Activated T-cell treated with anti-CD3 and anti-CD28 coated beads, Interleukin-2, amount 50 U/mL, for 4 hours (primary cell): ENCODE results near the gene PTPRM. TPM values are rescaled to one million over a fixed set of nuclear protein-coding genes. Genes with fewer than 3 reads are reported as not detected.

Experiments used
- ATAC-seq, 2 donors: fragments of 200-7000 bp; cut with Tn5 transposase; one replicate each; pipeline ENCODE4 v1.10.0; 2021
- DNase-seq: peaks from one replicate; pipeline ENCODE4 v3.0.0-alpha.2; 2020
- H3K27me3 Mint-ChIP-seq: one replicate; pipeline ENCODE4 v1.8.0; 2021; ENCODE audit warnings: low read depth, mixed read lengths
- H3K36me3 Mint-ChIP-seq: one replicate; pipeline ENCODE4 v1.8.0; 2022; ENCODE audit warnings: mixed read lengths; ENCODE audit not compliant: insufficient read depth
- H3K4me1 Mint-ChIP-seq: one replicate; pipeline ENCODE4 v1.8.0; 2021; ENCODE audit warnings: low read depth, mixed read lengths
- H3K4me3 Mint-ChIP-seq: one replicate; pipeline ENCODE4 v1.8.0; 2021; ENCODE audit warnings: mild to moderate bottlenecking, moderate library complexity, mixed read lengths
- H3K9me3 Mint-ChIP-seq: one replicate; pipeline ENCODE4 v1.8.0; 2021; ENCODE audit warnings: mixed read lengths
- total RNA-seq, 3 donors: library from RNA; stranded (reverse); gene quantifications; one replicate each; pipeline ENCODE4 v1.2.1, GENCODE V29; 2021

PTPRM gene
- total RNA-seq, 3 donors from 2014 or later = 1.5 to 3.5 (median 2.3) TPM

- Mint-ChIP-seq H3K9me3 (peaks cover 11% of the 10 kb centered on the region), H3K36me3 (no peaks in the 10 kb centered on the region), H3K27me3 (no peaks in the 10 kb centered on the region), H3K4me3 (no peak overlapping the region), H3K4me1 (no peaks in the 10 kb centered on the region)
- ATAC-seq = no peak
- no peak for DNase-seq
Observed at GRCh38 chr18:7711495-7711894, 144.4 kb downstream of the PTPRM start.

- no peak overlapping the region for H3K4me3 Mint-ChIP-seq
- peaks cover 4% of the 10 kb centered on the region for H3K9me3 Mint-ChIP-seq
- no peak for DNase-seq
- no peaks in the 10 kb centered on the region for H3K4me1 Mint-ChIP-seq
- H3K27me3 Mint-ChIP-seq = no peaks in the 10 kb centered on the region
- ATAC-seq = no peak
- H3K36me3 Mint-ChIP-seq = no peaks in the 10 kb centered on the region
Observed at GRCh38 chr18:7720395-7720794, 153.3 kb downstream of the PTPRM start.

GRCh38 chr18:7721532-7721931 lies 154.4 kb downstream of the PTPRM start:
- Mint-ChIP-seq H3K4me1 (no peaks in the 10 kb centered on the region), H3K36me3 (no peaks in the 10 kb centered on the region), H3K9me3 (peaks cover 4% of the 10 kb centered on the region), H3K27me3 (no peaks in the 10 kb centered on the region), H3K4me3 (no peak overlapping the region)
- ATAC-seq (no peak), DNase-seq (no peak)

- H3K9me3 Mint-ChIP-seq = peaks cover 4% of the 10 kb centered on the region
- no peaks in the 10 kb centered on the region for H3K36me3 Mint-ChIP-seq
- ATAC-seq = no peak
- DNase-seq = no peak
- H3K4me3 Mint-ChIP-seq = no peak overlapping the region
- no peaks in the 10 kb centered on the region for H3K4me1 Mint-ChIP-seq
- no peaks in the 10 kb centered on the region for H3K27me3 Mint-ChIP-seq
Observed at GRCh38 chr18:7722955-7723354, 155.8 kb downstream of the PTPRM start.

GRCh38 chr18:7723558-7723957 lies 156.4 kb downstream of the PTPRM start:
- ATAC-seq = no peak
- no peaks in the 10 kb centered on the region for H3K4me1 Mint-ChIP-seq
- no peak overlapping the region for H3K4me3 Mint-ChIP-seq
- H3K27me3 Mint-ChIP-seq = no peaks in the 10 kb centered on the region
- peaks cover 4% of the 10 kb centered on the region for H3K9me3 Mint-ChIP-seq
- H3K36me3 Mint-ChIP-seq = no peaks in the 10 kb centered on the region
- no peak for DNase-seq

- peaks cover 4% of the 10 kb centered on the region for H3K9me3 Mint-ChIP-seq
- no peak for ATAC-seq
Observed at GRCh38 chr18:7725473-7725872, 158.4 kb downstream of the PTPRM start.

GRCh38 chr18:7725897-7726296 lies 158.8 kb downstream of the PTPRM start:
- H3K27me3 Mint-ChIP-seq = no peaks in the 10 kb centered on the region

More at GRCh38 chr18:7725473-7725872, 158.4 kb downstream of the PTPRM start:
- Mint-ChIP-seq H3K36me3 (no peaks in the 10 kb centered on the region), H3K4me3 (no peak overlapping the region), H3K4me1 (no peaks in the 10 kb centered on the region), H3K27me3 (no peaks in the 10 kb centered on the region)
- no peak for DNase-seq

GRCh38 chr18:7726522-7726921 lies 159.4 kb downstream of the PTPRM start:
- ATAC-seq (no peak), DNase-seq (no peak)
- H3K36me3 Mint-ChIP-seq = no peaks in the 10 kb centered on the region
- no peak overlapping the region for H3K4me3 Mint-ChIP-seq
- no peaks in the 10 kb centered on the region for H3K27me3 Mint-ChIP-seq
- H3K4me1 Mint-ChIP-seq = no peaks in the 10 kb centered on the region
- peaks cover 4% of the 10 kb centered on the region for H3K9me3 Mint-ChIP-seq

More at GRCh38 chr18:7725897-7726296, 158.8 kb downstream of the PTPRM start:
- Mint-ChIP-seq H3K4me3 (no peak overlapping the region), H3K4me1 (no peaks in the 10 kb centered on the region), H3K36me3 (no peaks in the 10 kb centered on the region), H3K9me3 (peaks cover 4% of the 10 kb centered on the region)
- ATAC-seq (no peak), DNase-seq (no peak)

- Mint-ChIP-seq H3K4me1 (no peaks in the 10 kb centered on the region), H3K9me3 (peaks cover 4% of the 10 kb centered on the region), H3K36me3 (no peaks in the 10 kb centered on the region), H3K4me3 (no peak overlapping the region), H3K27me3 (no peaks in the 10 kb centered on the region)
- no peak for DNase-seq
- ATAC-seq = no peak
Observed at GRCh38 chr18:7727361-7728076, 160.4 kb downstream of the PTPRM start.

- H3K36me3 Mint-ChIP-seq = no peaks in the 10 kb centered on the region
- no peak for DNase-seq
- no peak overlapping the region for H3K4me3 Mint-ChIP-seq
- ATAC-seq = no peak
- peaks cover 4% of the 10 kb centered on the region for H3K9me3 Mint-ChIP-seq
- no peaks in the 10 kb centered on the region for H3K27me3 Mint-ChIP-seq
- H3K4me1 Mint-ChIP-seq = no peaks in the 10 kb centered on the region
Observed at GRCh38 chr18:7728297-7728696, 161.2 kb downstream of the PTPRM start.

GRCh38 chr18:7729868-7730267 lies 162.8 kb downstream of the PTPRM start:
- no peak for ATAC-seq
- H3K36me3 Mint-ChIP-seq = no peaks in the 10 kb centered on the region
- H3K9me3 Mint-ChIP-seq = peaks cover 4% of the 10 kb centered on the region
- no peaks in the 10 kb centered on the region for H3K4me1 Mint-ChIP-seq
- no peaks in the 10 kb centered on the region for H3K27me3 Mint-ChIP-seq
- no peak for DNase-seq
- H3K4me3 Mint-ChIP-seq = no peak overlapping the region

GRCh38 chr18:7730682-7731081 lies 163.6 kb downstream of the PTPRM start:
- Mint-ChIP-seq H3K36me3 (no peaks in the 10 kb centered on the region), H3K27me3 (no peaks in the 10 kb centered on the region), H3K4me3 (no peak overlapping the region), H3K9me3 (peaks cover 4% of the 10 kb centered on the region), H3K4me1 (no peaks in the 10 kb centered on the region)
- no peak for ATAC-seq
- DNase-seq = no peak

- DNase-seq (no peak), ATAC-seq (no peak)
- no peak overlapping the region for H3K4me3 Mint-ChIP-seq
- no peaks in the 10 kb centered on the region for H3K36me3 Mint-ChIP-seq
- H3K9me3 Mint-ChIP-seq = peaks cover 6% of the 10 kb centered on the region
- H3K27me3 Mint-ChIP-seq = no peaks in the 10 kb centered on the region
- no peaks in the 10 kb centered on the region for H3K4me1 Mint-ChIP-seq
Observed at GRCh38 chr18:7733642-7734041, 166.5 kb downstream of the PTPRM start.

GRCh38 chr18:7735196-7735595 lies 168.1 kb downstream of the PTPRM start:
- Mint-ChIP-seq H3K4me3 (no peak overlapping the region), H3K4me1 (no peaks in the 10 kb centered on the region), H3K36me3 (no peaks in the 10 kb centered on the region), H3K27me3 (no peaks in the 10 kb centered on the region), H3K9me3 (peaks cover 6% of the 10 kb centered on the region)
- DNase-seq (no peak), ATAC-seq (no peak)

GRCh38 chr18:7735626-7736175 lies 168.6 kb downstream of the PTPRM start:
- ATAC-seq (no peak), DNase-seq (no peak)
- Mint-ChIP-seq H3K36me3 (no peaks in the 10 kb centered on the region), H3K4me3 (no peak overlapping the region), H3K9me3 (peaks cover 6% of the 10 kb centered on the region), H3K27me3 (no peaks in the 10 kb centered on the region), H3K4me1 (no peaks in the 10 kb centered on the region)
